OCI-LY1 (cell line): ENCODE measurements around the gene FCRL5.

Experiments used
- CTCF ChIP-seq: fragments of 200-600 bp; sonication (generic), shearing (Covaris generic); IDR thresholded peaks from 2 replicates; pipeline ENCODE4 v1.5.1; 2017; ENCODE audit warnings: mild to moderate bottlenecking, antibody characterized with exemption, low read length, moderate library complexity, mixed read lengths
- EZH2 ChIP-seq: fragments of 200-600 bp; sonication (generic), shearing (Covaris generic); IDR thresholded peaks from 2 replicates; pipeline ENCODE4 v1.8.0; 2017; ENCODE audit warnings: borderline replicate concordance, mixed run types, mild to moderate bottlenecking, antibody characterized with exemption, low read length, moderate library complexity, mixed read lengths

GRCh38 chr1:157504646-157505045 is 47.7 kb downstream of the FCRL5 start:
- TF ChIP-seq CTCF (no peak), EZH2 (no peak)
